Fibroblast of the aortic adventitia (primary cell): Measurements from ENCODE around the gene FARS2. TPM values are rescaled to one million over a fixed set of nuclear protein-coding genes. Genes with fewer than 3 reads are reported as not detected.
"Not testable (repeated sequence)": the region's sequence is repeated elsewhere in the genome, so short reads cannot be mapped to it uniquely, and the experiment has no call there.

ENCODE experiments used
- DNase-seq: peaks from one replicate; pipeline ENCODE4 v3.0.0-alpha.2; 2010; ENCODE audit warnings: low read depth
- H3K4me3 ChIP-seq: 2 replicates; pipeline ENCODE4 v1.5.1; 2011; ENCODE audit warnings: low read depth, mild to moderate bottlenecking, control low read depth, low read length, moderate library complexity
- CTCF ChIP-seq: IDR thresholded peaks from 2 replicates; pipeline ENCODE4 v1.5.1; 2011; ENCODE audit warnings: mild to moderate bottlenecking, low read length, control low read depth, inconsistent platforms; ENCODE audit not compliant: insufficient read depth
- total RNA-seq: library from RNA; depleted of rRNA; stranded (reverse); fragments of >200 nt; gene quantifications from 2 replicates; pipeline ENCODE4 v1.2.3, GENCODE V29; 2012; ENCODE audit warnings: low replicate concordance

The FARS2 gene
- total RNA-seq, 1 donor, result 25.5 TPM

- no peak overlapping the region for H3K4me3 ChIP-seq
- no peak for TF ChIP-seq CTCF
- DNase-seq, result no peak
Observed at GRCh38 chr6:5786321-5786968, 525.1 kb downstream of the FARS2 start.

- TF ChIP-seq CTCF, result no peak
- no peak overlapping the region for H3K4me3 ChIP-seq
- no peak for DNase-seq
Observed at GRCh38 chr6:5786969-5787720, 525.8 kb downstream of the FARS2 start.

- H3K4me3 ChIP-seq, DNase-seq: not testable (repeated sequence)
Observed at GRCh38 chr6:5789426-5789825, 528.1 kb downstream of the FARS2 start.

- not testable (repeated sequence) for H3K4me3 ChIP-seq, DNase-seq
Observed at GRCh38 chr6:5796555-5796954, 535.2 kb downstream of the FARS2 start.

GRCh38 chr6:5806406-5806805 is 545.1 kb downstream of the FARS2 start:
- not testable (repeated sequence) for H3K4me3 ChIP-seq, DNase-seq

GRCh38 chr6:5809450-5809849 is 548.1 kb downstream of the FARS2 start:
- no peak for TF ChIP-seq CTCF
- DNase-seq, result no peak
- H3K4me3 ChIP-seq, result no peak overlapping the region

GRCh38 chr6:5811997-5812396 is 550.7 kb downstream of the FARS2 start:
- DNase-seq, result no peak
- no peak overlapping the region for H3K4me3 ChIP-seq
- no peak for TF ChIP-seq CTCF

GRCh38 chr6:5813625-5814027 is 552.3 kb downstream of the FARS2 start:
- H3K4me3 ChIP-seq, result no peak overlapping the region
- no peak for DNase-seq
- TF ChIP-seq CTCF, result no peak
